ENCODE data around the gene AUTS2. TPM values are rescaled to one million over a fixed set of nuclear protein-coding genes. Genes with fewer than 3 reads are reported as not detected.
"Not testable (repeated sequence)": the region's sequence is repeated elsewhere in the genome, so short reads cannot be mapped to it uniquely, and the experiment has no call there.

AUTS2 gene
- total RNA-seq, 2 experiments from 2014 or later, result 16.9 to 17.7 TPM

DNA sequence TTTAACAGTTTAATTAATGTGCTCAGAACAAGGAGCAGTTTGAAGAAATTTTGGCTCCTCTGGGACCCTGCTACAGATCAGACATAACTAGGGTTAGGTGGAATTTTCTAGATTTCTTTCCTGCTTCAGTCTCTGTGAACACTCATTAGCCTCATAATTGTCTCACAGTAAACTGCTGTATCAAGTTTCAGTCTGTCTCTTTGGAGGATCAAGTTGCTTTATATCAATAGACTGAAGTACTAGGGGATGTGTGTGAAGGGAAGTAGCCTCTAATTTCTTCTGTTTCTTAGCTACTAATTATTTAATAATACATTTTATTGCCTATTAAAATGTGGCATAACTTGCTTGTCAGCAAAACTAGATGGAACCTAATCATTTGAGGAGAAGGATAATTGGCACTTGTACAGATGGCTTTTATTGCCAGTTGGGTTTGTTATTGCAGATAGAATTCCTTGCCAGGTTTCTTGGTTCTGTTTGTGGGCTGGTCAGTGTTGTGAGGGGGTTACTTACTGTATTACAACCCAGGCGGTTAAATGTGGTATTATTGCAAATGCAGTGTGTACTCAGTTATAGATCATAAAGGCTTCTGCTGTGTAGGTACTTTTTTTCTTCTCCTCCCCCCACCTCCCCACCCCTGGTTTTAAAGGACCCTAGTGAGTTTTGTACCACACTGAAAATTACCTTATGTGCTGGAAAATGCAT is 758.0 kb downstream of the AUTS2 start:
- Mint-ChIP-seq H3K27me3 (no peaks in the 10 kb centered on the region), H3K4me3 (no peak overlapping the region), H3K36me3 (ENCODE audit: low read depth) (no peaks in the 10 kb centered on the region), H3K9me3 (peaks cover 5% of the 10 kb centered on the region), H3K27ac (no peak overlapping the region), H3K4me1 (peaks cover 3% of the 10 kb centered on the region)
- ChIA-PET CTCF (no interaction called here), POLR2A (no interaction called here)
- no peak for DNase-seq

DNA sequence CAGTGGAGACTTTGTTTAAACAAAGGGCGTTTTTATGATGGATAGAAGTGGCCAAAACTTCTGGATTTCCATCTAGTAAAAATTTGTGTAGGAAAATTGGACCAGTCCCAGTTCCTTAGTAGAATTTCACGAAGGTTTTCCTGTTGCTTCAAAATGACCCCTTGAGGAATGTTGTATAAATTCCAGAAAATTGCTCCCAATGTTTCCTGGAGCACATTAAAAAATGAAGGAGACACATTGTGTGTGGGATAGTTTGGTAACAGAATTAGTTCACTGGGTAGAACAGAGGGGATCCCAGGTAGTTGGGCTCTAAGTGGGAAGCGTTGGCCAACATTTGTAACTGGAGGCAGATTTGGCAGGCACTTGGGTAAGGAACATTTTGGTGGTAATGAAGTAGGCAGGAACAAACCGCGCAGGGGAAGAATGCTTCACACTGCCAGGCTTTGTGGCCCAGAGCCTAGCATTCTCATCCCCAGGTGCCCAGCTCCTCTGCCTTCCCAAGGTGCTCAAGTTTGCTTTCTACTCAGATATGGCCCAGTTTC is 758.6 kb downstream of the AUTS2 start:
- H3K27ac Mint-ChIP-seq, result no peak overlapping the region
- peaks cover 7% of the 10 kb centered on the region for H3K4me1 Mint-ChIP-seq
- DNase-seq, result no peak
- H3K4me3 Mint-ChIP-seq, result no peak overlapping the region
- H3K36me3 Mint-ChIP-seq (ENCODE audit: low read depth), result no peaks in the 10 kb centered on the region
- ChIA-PET POLR2A (no interaction called here), CTCF (no interaction called here)
- no peaks in the 10 kb centered on the region for H3K27me3 Mint-ChIP-seq
- H3K9me3 Mint-ChIP-seq, result peaks cover 5% of the 10 kb centered on the region

DNA sequence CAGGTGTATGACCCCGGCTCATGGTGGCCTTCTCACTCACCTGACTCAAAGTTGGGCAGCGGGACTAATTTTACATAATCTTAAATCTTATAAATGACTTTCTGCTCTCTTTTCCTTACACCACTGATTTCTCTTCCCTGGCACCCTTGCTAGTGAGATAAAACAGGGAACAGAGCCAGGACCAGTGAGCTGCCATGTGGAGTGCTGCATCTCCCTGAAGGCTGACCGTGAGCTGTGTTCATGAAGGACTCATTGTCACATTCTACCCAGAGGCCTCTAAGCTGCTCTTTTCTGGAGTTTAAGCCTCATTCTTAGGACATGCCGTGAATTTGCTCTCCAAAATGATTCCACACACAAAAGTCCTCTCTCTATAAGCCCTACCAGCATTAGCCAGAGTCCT is 762.3 kb downstream of the AUTS2 start:
- no peak for DNase-seq
- Mint-ChIP-seq H3K4me3 (no peak overlapping the region), H3K27me3 (no peaks in the 10 kb centered on the region), H3K27ac (no peak overlapping the region), H3K4me1 (peaks cover 9% of the 10 kb centered on the region), H3K36me3 (ENCODE audit: low read depth) (no peaks in the 10 kb centered on the region), H3K9me3 (peaks cover 5% of the 10 kb centered on the region)
- ChIA-PET CTCF (no interaction called here), POLR2A (no interaction called here)

DNA sequence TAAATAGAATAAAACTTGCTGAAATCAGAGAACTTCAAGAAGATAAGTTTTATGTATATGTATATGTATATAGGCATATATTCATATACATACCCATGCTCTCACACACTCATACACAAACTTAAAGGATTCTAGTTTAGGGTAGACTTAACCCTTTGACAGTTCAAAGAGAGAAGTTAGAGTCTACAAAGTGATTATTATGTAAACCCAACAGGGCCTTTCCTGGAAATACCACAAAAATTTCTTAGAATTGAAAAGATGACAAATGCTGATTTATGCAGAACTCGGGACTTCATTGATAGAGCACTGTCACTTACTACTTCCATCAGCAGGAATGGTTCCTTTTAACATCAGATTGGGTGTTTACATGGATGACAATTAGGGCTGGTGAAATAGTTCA is 763.5 kb downstream of the AUTS2 start:
- H3K27me3 Mint-ChIP-seq, result no peaks in the 10 kb centered on the region
- no peaks in the 10 kb centered on the region for H3K36me3 Mint-ChIP-seq (ENCODE audit: low read depth)
- ChIA-PET CTCF (no interaction called here), POLR2A (no interaction called here)
- H3K4me3 Mint-ChIP-seq, result no peak overlapping the region
- peaks cover 9% of the 10 kb centered on the region for H3K4me1 Mint-ChIP-seq
- H3K27ac Mint-ChIP-seq, result no peak overlapping the region
- no peak for DNase-seq
- peaks cover 11% of the 10 kb centered on the region for H3K9me3 Mint-ChIP-seq

DNA sequence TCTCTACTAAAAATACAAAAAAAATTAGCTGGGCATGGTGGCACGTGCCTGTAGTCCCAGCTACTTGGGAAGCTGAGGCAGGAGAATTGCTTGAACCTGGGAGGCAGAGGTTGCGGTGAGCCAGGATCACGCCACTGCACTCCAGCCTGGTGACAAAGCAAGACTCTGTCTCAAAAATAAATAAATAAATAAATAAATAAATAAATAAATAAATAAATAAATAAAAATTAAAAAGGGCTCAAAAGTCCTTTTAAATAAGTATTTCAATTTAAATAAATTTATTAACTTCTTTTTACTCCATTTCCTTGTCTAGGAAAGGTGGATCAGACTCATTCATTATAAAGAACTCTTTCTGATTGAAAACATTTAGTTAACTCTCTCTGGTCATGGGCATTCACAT is 766.1 kb downstream of the AUTS2 start:
- DNase-seq; H3K36me3 Mint-ChIP-seq (ENCODE audit: low read depth); H3K4me1 Mint-ChIP-seq; CTCF ChIA-PET; H3K9me3 Mint-ChIP-seq; H3K4me3 Mint-ChIP-seq; POLR2A ChIA-PET; H3K27me3 Mint-ChIP-seq; H3K27ac Mint-ChIP-seq: not testable (repeated sequence)

DNA sequence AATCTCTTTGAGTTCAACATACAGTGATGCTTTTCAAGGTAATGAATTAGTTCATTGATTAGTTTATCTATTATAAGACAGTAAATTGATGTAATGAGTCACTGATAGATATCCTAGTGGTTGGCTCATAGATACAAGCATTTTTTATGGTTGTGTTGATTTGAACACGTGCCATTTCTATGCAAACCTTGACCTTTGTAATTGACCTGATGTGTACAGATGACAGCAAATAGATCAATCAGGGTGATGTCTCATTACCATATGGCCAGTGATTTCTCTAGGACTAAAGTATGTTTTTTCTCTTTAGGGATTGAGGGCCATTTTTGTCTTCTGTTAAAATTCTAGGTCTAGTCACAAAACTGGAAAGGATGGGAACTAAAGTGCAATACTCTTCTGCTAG is 773.4 kb downstream of the AUTS2 start:
- H3K4me3 Mint-ChIP-seq, result no peak overlapping the region
- POLR2A ChIA-PET, result no interaction called here
- no peaks in the 10 kb centered on the region for H3K36me3 Mint-ChIP-seq (ENCODE audit: low read depth)
- DNase-seq, result no peak
- no peak overlapping the region for H3K27ac Mint-ChIP-seq
- CTCF ChIA-PET, result no interaction called here
- no peaks in the 10 kb centered on the region for H3K4me1 Mint-ChIP-seq
- peaks cover 1% of the 10 kb centered on the region for H3K9me3 Mint-ChIP-seq
- H3K27me3 Mint-ChIP-seq, result no peaks in the 10 kb centered on the region

DNA sequence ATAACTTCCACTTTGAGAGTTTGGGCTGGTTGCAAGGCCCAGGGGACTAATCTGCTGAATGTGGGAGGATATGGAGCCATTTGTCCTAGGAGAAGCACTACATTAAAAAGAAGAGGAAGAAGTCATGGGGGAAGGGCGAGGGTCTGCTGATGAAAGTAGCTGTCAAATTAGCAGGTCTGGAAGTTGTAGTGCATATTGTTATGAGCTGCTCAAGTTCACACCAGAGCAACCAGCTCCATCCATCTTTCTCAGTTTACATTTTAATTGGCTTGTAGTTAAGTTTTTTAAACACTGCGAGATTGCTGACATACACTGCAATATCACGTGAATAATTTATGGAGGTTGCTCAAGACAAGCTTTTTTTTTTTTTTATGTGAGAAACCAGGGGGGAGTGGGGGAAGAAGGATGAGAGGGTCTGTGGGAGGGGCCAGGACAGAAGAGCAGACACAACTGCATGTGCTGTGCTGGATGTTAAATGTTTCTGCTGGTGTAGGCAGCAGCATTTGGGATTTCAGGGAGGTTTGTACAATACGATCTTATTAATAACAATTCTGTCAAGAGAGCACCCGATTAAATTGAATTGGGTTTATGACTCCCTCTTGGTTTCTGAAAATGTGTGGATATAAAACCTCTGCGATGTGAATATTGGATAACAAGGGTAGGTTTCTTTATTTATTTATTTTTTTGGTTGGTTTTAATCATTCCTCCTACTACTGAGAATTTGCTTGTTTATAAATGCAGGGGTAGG is 774.7 kb downstream of the AUTS2 start:
- CTCF ChIA-PET, result no interaction called here
- no peaks in the 10 kb centered on the region for H3K36me3 Mint-ChIP-seq (ENCODE audit: low read depth)
- DNase-seq, result no peak
- H3K4me3 Mint-ChIP-seq, result no peak overlapping the region
- no peaks in the 10 kb centered on the region for H3K4me1 Mint-ChIP-seq
- H3K27ac Mint-ChIP-seq, result no peak overlapping the region
- no peaks in the 10 kb centered on the region for H3K9me3 Mint-ChIP-seq
- no peaks in the 10 kb centered on the region for H3K27me3 Mint-ChIP-seq
- POLR2A ChIA-PET, result no interaction called here

DNA sequence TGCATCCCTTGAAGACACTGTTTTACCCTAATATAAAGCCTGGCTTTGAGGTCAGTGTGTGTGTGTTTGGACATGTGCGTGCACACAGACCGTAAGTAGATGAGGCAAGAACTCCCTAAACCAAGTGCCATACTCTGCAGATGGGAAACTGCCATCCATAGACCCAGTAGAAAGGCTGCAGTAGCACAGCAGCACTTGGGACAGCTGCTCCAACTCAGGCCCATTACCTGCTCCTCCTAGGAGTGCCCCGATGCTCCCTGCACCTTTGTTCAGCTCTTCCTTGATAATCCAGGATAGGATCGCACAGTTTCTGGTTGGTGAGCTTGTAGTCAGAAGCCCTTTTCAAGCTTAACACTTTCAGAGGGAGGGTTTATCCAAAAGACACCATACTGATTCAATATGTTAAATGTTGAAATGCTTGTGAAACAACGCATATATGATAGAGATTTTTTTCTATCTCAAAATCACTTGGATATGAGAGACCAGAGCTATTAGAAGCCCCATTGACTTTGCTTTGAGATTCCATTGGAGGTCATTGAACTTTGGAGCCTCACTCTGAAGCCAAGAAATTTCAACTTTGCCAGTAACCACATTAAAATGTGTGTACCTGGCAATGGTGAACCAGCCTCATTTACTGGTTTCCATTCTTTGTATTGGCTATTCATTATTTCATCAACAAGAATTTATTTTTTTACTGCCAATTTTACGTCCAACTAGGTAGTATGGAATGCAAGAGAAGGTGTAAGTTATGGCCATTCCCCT is 776.7 kb downstream of the AUTS2 start:
- ChIA-PET CTCF (no interaction called here), POLR2A (no interaction called here)
- Mint-ChIP-seq H3K9me3 (no peaks in the 10 kb centered on the region), H3K4me1 (no peaks in the 10 kb centered on the region), H3K27me3 (no peaks in the 10 kb centered on the region), H3K36me3 (ENCODE audit: low read depth) (no peaks in the 10 kb centered on the region), H3K4me3 (no peak overlapping the region), H3K27ac (no peak overlapping the region)
- no peak for DNase-seq

DNA sequence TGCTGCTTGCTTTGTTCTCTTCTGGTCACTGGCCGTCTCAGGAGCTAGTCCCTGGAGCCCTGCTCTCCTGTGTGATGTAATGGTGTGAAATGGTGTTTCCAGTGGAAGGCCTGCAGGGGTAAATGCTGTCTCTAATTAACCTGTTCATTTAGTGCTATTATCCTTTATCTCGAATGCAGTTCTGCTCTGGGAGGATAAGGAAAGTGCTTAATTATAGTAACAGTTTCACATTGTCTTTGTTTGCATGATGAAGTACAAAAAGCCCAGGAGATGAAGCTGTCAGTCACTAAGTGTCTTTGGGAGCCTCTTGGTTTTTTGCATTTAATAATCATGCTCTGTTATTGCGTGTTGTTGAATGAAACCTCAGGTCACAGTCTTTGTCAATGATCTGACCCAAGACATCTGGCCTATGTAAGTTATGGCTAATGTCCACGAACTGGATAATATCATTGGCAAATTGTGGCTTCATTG is 778.3 kb downstream of the AUTS2 start:
- Mint-ChIP-seq H3K36me3 (ENCODE audit: low read depth) (no peaks in the 10 kb centered on the region), H3K27ac (no peak overlapping the region), H3K4me3 (no peak overlapping the region), H3K9me3 (no peaks in the 10 kb centered on the region), H3K4me1 (no peaks in the 10 kb centered on the region), H3K27me3 (no peaks in the 10 kb centered on the region)
- ChIA-PET CTCF (no interaction called here), POLR2A (no interaction called here)
- no peak for DNase-seq

DNA sequence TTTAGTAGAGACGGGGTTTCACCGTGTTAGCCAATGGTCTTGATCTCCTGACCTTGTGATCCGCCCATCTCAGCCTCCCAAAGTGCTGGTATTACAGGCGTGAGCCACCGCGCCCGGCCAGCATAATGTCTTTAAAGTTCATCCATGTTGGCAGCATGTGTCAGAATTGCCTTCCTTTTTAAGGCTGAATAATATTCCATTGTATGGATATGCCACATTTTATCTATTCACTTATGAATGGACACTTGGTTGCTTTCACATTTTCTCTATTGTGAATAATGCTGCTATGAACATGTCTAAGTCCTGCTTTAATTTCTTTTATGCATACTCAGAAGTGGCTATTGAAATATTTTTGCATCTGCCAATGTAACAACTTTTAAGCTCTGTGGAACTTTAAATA is 779.7 kb downstream of the AUTS2 start:
- DNase-seq, result no peak
- ChIA-PET CTCF (no interaction called here), POLR2A (no interaction called here)
- Mint-ChIP-seq H3K9me3 (no peaks in the 10 kb centered on the region), H3K27me3 (no peaks in the 10 kb centered on the region), H3K27ac (no peak overlapping the region), H3K4me1 (no peaks in the 10 kb centered on the region), H3K36me3 (ENCODE audit: low read depth) (no peaks in the 10 kb centered on the region), H3K4me3 (no peak overlapping the region)

DNA sequence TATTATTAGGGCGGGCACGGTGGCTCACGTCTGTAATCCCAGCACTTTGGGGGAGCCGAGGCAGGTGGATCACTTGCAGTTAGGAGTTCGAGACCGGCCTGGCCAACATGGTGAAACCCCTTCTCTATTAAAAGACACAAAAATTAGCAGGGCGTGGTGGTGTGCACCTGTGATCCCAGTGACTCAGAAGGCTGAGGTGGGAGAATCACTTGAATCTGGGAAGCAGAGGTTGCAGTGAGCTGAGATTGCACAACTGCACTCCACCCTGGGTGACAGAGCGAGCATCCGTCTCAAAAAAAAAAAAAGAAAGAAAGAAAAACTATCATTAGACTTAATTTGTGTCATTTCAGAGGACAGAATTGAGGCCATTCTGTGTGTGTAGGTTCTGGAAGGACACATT is 780.9 kb downstream of the AUTS2 start:
- no peak overlapping the region for H3K27ac Mint-ChIP-seq
- no peaks in the 10 kb centered on the region for H3K36me3 Mint-ChIP-seq (ENCODE audit: low read depth)
- H3K4me3 Mint-ChIP-seq, result no peak overlapping the region
- DNase-seq, result no peak
- no peaks in the 10 kb centered on the region for H3K27me3 Mint-ChIP-seq
- no peaks in the 10 kb centered on the region for H3K4me1 Mint-ChIP-seq
- POLR2A ChIA-PET, result no interaction called here
- CTCF ChIA-PET, result no interaction called here
- H3K9me3 Mint-ChIP-seq, result no peaks in the 10 kb centered on the region

DNA sequence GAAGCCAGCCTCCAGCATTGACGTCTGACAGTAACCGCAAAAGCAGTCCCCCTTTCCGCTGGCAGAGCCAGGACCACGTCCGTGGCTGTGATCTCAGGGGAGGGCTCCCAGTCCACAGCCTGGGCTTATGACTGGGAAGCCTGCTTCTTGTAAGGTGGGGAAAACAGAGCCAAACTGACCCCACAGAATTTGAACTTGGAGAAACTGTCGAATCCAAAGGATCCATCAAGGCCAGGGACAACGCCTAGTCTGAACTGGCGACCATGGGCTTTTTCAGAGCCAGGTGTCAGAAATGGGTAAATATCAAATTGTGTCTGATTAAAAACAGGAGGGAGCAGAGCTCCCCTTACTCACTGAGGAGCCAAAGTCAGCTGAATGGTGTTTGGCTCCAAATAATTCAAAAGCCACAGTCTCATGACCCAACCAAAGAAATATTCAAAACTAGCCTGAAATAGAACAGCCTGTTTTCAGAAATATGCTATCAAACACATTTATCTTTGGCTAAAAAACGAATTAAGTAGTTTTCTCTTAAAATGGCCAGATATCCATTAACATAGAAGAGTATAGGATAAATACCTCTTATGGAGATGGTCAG is 782.2 kb downstream of the AUTS2 start:
- no peaks in the 10 kb centered on the region for H3K27me3 Mint-ChIP-seq
- no peaks in the 10 kb centered on the region for H3K9me3 Mint-ChIP-seq
- no peaks in the 10 kb centered on the region for H3K4me1 Mint-ChIP-seq
- H3K4me3 Mint-ChIP-seq, result no peak overlapping the region
- POLR2A ChIA-PET, result no interaction called here
- no peak for DNase-seq
- CTCF ChIA-PET, result no interaction called here
- H3K36me3 Mint-ChIP-seq (ENCODE audit: low read depth), result no peaks in the 10 kb centered on the region
- H3K27ac Mint-ChIP-seq, result no peak overlapping the region

DNA sequence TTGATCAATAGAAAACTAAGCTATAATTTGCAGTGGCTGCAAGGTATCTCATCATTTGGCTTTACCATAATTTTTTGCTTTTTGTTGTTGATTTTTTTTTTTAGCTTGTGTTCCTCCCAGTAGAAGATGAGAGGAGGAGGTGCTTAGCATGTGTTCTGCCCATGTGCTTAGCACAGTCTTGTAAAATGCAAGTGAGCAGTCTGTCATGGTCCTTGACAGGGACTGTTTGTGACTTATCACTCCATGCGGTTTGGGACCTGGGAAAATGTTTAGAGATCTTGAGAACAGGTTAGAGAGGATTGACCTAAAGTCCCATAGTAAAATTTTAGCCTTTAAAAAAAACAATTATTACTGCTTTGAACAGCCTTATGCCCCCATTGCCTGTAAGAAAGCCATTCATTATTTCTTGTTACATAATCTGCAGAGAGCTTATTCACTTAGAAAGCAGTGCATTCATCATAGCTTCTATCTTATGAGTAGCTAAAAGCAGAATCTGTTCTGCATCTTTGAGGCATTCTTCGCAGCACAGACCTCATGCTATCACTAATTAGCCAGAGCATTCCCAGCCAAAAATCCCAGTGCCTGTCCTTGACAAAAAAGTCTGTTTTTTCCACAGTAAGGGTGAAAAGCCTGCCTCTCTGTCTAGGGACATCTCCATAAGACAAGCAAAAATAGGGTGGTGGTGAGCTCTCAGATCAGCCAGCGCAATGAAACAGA is 784.9 kb downstream of the AUTS2 start:
- H3K36me3 Mint-ChIP-seq (ENCODE audit: low read depth), result no peaks in the 10 kb centered on the region
- H3K9me3 Mint-ChIP-seq, result no peaks in the 10 kb centered on the region
- no peak for DNase-seq
- no peaks in the 10 kb centered on the region for H3K4me1 Mint-ChIP-seq
- ChIA-PET POLR2A (no interaction called here), CTCF (no interaction called here)
- no peak overlapping the region for H3K27ac Mint-ChIP-seq
- H3K4me3 Mint-ChIP-seq, result no peak overlapping the region
- no peaks in the 10 kb centered on the region for H3K27me3 Mint-ChIP-seq
